Activated naive CD8-positive, alpha-beta T cell treated with anti-CD3 and anti-CD28 coated beads for 36 hours (primary cell): ENCODE measurements around the gene MTHFD1L. TPM values are rescaled to one million over a fixed set of nuclear protein-coding genes. Genes with fewer than 3 reads are reported as not detected.
"Not testable (repeated sequence)": the region's sequence is repeated elsewhere in the genome, so short reads cannot be mapped to it uniquely, and the experiment has no call there.

Source experiments
- DNase-seq: peaks from one replicate; pipeline ENCODE4 v3.0.0; 2021
- H3K27ac Mint-ChIP-seq: one replicate; pipeline ENCODE4 v1.8.0; 2022; ENCODE audit warnings: mild to moderate bottlenecking, moderate library complexity, mixed read lengths
- H3K27me3 Mint-ChIP-seq: one replicate; pipeline ENCODE4 v1.8.0; 2022; ENCODE audit warnings: mild to moderate bottlenecking, mixed read lengths
- H3K36me3 Mint-ChIP-seq: one replicate; pipeline ENCODE4 v1.8.0; 2021; ENCODE audit warnings: mild to moderate bottlenecking, mixed read lengths
- H3K4me1 Mint-ChIP-seq: one replicate; pipeline ENCODE4 v1.8.0; 2021; ENCODE audit warnings: mixed read lengths
- H3K4me3 Mint-ChIP-seq: one replicate; pipeline ENCODE4 v1.8.0; 2022; ENCODE audit warnings: mild to moderate bottlenecking, moderate library complexity, mixed read lengths
- H3K9me3 Mint-ChIP-seq: one replicate; pipeline ENCODE4 v1.8.0; 2022; ENCODE audit warnings: mixed read lengths
- total RNA-seq, 2 experiments: library from RNA; stranded (reverse); gene quantifications; one replicate each; pipeline ENCODE4 v1.2.3, GENCODE V29; 2021

The MTHFD1L gene
- total RNA-seq, 2 experiments from 2014 or later: 138 to 155 TPM

- Mint-ChIP-seq H3K27me3 (peaks cover 7% of the 10 kb centered on the region), H3K27ac (no peak overlapping the region), H3K4me1 (no peaks in the 10 kb centered on the region), H3K4me3 (no peak overlapping the region), H3K36me3 (peaks cover under 1% of the 10 kb centered on the region), H3K9me3 (no peaks in the 10 kb centered on the region)
- DNase-seq: no peak
Measured at GRCh38 chr6:151109869-151110575, 244.5 kb downstream of the MTHFD1L start.

- Mint-ChIP-seq H3K36me3 (no peaks in the 10 kb centered on the region), H3K4me3 (no peak overlapping the region), H3K9me3 (no peaks in the 10 kb centered on the region), H3K4me1 (no peaks in the 10 kb centered on the region), H3K27ac (no peak overlapping the region), H3K27me3 (peaks cover 7% of the 10 kb centered on the region)
- DNase-seq: no peak
Measured at GRCh38 chr6:151110576-151110905, 245.0 kb downstream of the MTHFD1L start.

GRCh38 chr6:151111670-151112069 is 246.2 kb downstream of the MTHFD1L start:
- Mint-ChIP-seq H3K4me3 (no peak overlapping the region), H3K36me3 (no peaks in the 10 kb centered on the region), H3K9me3 (no peaks in the 10 kb centered on the region), H3K27ac (no peak overlapping the region), H3K4me1 (no peaks in the 10 kb centered on the region), H3K27me3 (peaks cover 7% of the 10 kb centered on the region)
- no peak for DNase-seq

- Mint-ChIP-seq H3K9me3 (no peaks in the 10 kb centered on the region), H3K27ac (no peak overlapping the region), H3K4me3 (no peak overlapping the region), H3K4me1 (no peaks in the 10 kb centered on the region), H3K36me3 (no peaks in the 10 kb centered on the region), H3K27me3 (peaks cover 7% of the 10 kb centered on the region)
- no peak for DNase-seq
Measured at GRCh38 chr6:151112130-151112529, 246.6 kb downstream of the MTHFD1L start.

- not testable (repeated sequence) for H3K27me3 Mint-ChIP-seq, H3K27ac Mint-ChIP-seq, H3K4me1 Mint-ChIP-seq, DNase-seq, H3K9me3 Mint-ChIP-seq, H3K36me3 Mint-ChIP-seq, H3K4me3 Mint-ChIP-seq
Measured at GRCh38 chr6:151112884-151113283, 247.4 kb downstream of the MTHFD1L start.

GRCh38 chr6:151113641-151114040 is 248.1 kb downstream of the MTHFD1L start:
- Mint-ChIP-seq H3K4me3 (no peak overlapping the region), H3K27ac (no peak overlapping the region), H3K4me1 (no peaks in the 10 kb centered on the region), H3K36me3 (no peaks in the 10 kb centered on the region), H3K27me3 (peaks cover 7% of the 10 kb centered on the region), H3K9me3 (no peaks in the 10 kb centered on the region)
- no peak for DNase-seq

GRCh38 chr6:151118461-151119123 is 253.1 kb downstream of the MTHFD1L start:
- Mint-ChIP-seq H3K36me3 (no peaks in the 10 kb centered on the region), H3K4me3 (no peak overlapping the region)

GRCh38 chr6:151119823-151120524 is 254.5 kb downstream of the MTHFD1L start:
- no peak overlapping the region for H3K27ac Mint-ChIP-seq
- no peaks in the 10 kb centered on the region for H3K36me3 Mint-ChIP-seq
- H3K9me3 Mint-ChIP-seq: no peaks in the 10 kb centered on the region
- H3K4me1 Mint-ChIP-seq: no peaks in the 10 kb centered on the region
- H3K4me3 Mint-ChIP-seq: no peak overlapping the region
- no peaks in the 10 kb centered on the region for H3K27me3 Mint-ChIP-seq
- DNase-seq: no peak

More at GRCh38 chr6:151118461-151119123, 253.1 kb downstream of the MTHFD1L start:
- no peaks in the 10 kb centered on the region for H3K9me3 Mint-ChIP-seq
- DNase-seq: no peak
- no peaks in the 10 kb centered on the region for H3K4me1 Mint-ChIP-seq
- no peaks in the 10 kb centered on the region for H3K27me3 Mint-ChIP-seq
- no peak overlapping the region for H3K27ac Mint-ChIP-seq

- Mint-ChIP-seq H3K4me1 (peaks cover 2% of the 10 kb centered on the region), H3K4me3 (no peak overlapping the region), H3K27me3 (no peaks in the 10 kb centered on the region), H3K27ac (no peak overlapping the region), H3K9me3 (no peaks in the 10 kb centered on the region), H3K36me3 (no peaks in the 10 kb centered on the region)
- DNase-seq: no peak
Measured at GRCh38 chr6:151121900-151122299, 256.4 kb downstream of the MTHFD1L start.

GRCh38 chr6:151123641-151124040 is 258.1 kb downstream of the MTHFD1L start:
- not testable (repeated sequence) for H3K27me3 Mint-ChIP-seq, H3K4me3 Mint-ChIP-seq, H3K4me1 Mint-ChIP-seq, H3K27ac Mint-ChIP-seq, H3K9me3 Mint-ChIP-seq, H3K36me3 Mint-ChIP-seq, DNase-seq

- H3K36me3 Mint-ChIP-seq, H3K27me3 Mint-ChIP-seq, H3K4me3 Mint-ChIP-seq, H3K4me1 Mint-ChIP-seq, DNase-seq, H3K9me3 Mint-ChIP-seq, H3K27ac Mint-ChIP-seq: not testable (repeated sequence)
Measured at GRCh38 chr6:151125242-151125641, 259.7 kb downstream of the MTHFD1L start.

- not testable (repeated sequence) for H3K36me3 Mint-ChIP-seq, H3K9me3 Mint-ChIP-seq, H3K4me3 Mint-ChIP-seq, DNase-seq, H3K27ac Mint-ChIP-seq, H3K4me1 Mint-ChIP-seq, H3K27me3 Mint-ChIP-seq
Measured at GRCh38 chr6:151125651-151126416, 260.3 kb downstream of the MTHFD1L start.

GRCh38 chr6:151126417-151126724 is 260.9 kb downstream of the MTHFD1L start:
- not testable (repeated sequence) for H3K36me3 Mint-ChIP-seq, H3K27me3 Mint-ChIP-seq, H3K27ac Mint-ChIP-seq, H3K4me1 Mint-ChIP-seq, H3K4me3 Mint-ChIP-seq, H3K9me3 Mint-ChIP-seq, DNase-seq

- H3K9me3 Mint-ChIP-seq, H3K4me3 Mint-ChIP-seq, DNase-seq, H3K27ac Mint-ChIP-seq, H3K36me3 Mint-ChIP-seq, H3K4me1 Mint-ChIP-seq, H3K27me3 Mint-ChIP-seq: not testable (repeated sequence)
Measured at GRCh38 chr6:151127133-151127798, 261.8 kb downstream of the MTHFD1L start.
